Astrocyte of the cerebellum (primary cell): ENCODE measurements around the gene WWC2.

Experiments
- DNase-seq: peaks from one replicate; pipeline ENCODE4 v3.0.0-alpha.2; 2011; ENCODE audit warnings: low read depth
- H3K4me3 ChIP-seq: 2 replicates; pipeline ENCODE4 v1.5.1; 2011; ENCODE audit warnings: mild to moderate bottlenecking, low read depth, low read length, moderate library complexity
- in situ Hi-C: cut with HindIII; loops from 2 replicates; pipeline ENCODE4 v1.10.0; 2017; ENCODE audit warnings: low sequenced_read_pairs
- TF ChIP-seq, protein P1 (sequence below): IDR thresholded peaks from 2 replicates; pipeline ENCODE4 v1.5.1; 2012; ENCODE audit warnings: low read length, low read depth, moderate library complexity, mild to moderate bottlenecking; ENCODE audit errors: missing control alignments

WWC2 gene

GRCh38 chr4:183252959-183253358 lies 153.9 kb downstream of the WWC2 start:
- in situ Hi-C loops, result no loop called here
- H3K4me3 ChIP-seq, result no peak overlapping the region
- DNase-seq, result no peak
- TF ChIP-seq, protein P1, sequence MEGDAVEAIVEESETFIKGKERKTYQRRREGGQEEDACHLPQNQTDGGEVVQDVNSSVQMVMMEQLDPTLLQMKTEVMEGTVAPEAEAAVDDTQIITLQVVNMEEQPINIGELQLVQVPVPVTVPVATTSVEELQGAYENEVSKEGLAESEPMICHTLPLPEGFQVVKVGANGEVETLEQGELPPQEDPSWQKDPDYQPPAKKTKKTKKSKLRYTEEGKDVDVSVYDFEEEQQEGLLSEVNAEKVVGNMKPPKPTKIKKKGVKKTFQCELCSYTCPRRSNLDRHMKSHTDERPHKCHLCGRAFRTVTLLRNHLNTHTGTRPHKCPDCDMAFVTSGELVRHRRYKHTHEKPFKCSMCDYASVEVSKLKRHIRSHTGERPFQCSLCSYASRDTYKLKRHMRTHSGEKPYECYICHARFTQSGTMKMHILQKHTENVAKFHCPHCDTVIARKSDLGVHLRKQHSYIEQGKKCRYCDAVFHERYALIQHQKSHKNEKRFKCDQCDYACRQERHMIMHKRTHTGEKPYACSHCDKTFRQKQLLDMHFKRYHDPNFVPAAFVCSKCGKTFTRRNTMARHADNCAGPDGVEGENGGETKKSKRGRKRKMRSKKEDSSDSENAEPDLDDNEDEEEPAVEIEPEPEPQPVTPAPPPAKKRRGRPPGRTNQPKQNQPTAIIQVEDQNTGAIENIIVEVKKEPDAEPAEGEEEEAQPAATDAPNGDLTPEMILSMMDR, result no peak

DNA sequence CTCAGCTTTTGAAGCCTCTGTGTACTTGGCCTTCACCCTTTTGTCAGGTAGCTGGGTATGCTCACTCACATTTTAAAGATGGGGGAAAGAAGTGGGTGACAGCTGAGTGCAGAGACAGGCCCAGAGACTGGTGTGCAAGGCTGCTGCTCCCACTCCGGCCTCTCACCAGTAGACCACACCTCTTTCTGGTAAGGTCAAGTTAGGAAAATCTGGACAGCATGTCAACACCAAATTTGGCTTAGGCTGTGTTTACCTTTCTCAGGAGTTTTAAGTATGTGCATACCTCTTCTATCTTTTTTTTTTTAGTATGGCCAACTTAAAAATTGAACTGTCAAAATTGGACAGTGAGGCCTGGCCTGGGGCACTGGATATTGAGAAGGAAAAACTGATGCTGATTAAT lies 154.4 kb downstream of the WWC2 start:
- DNase-seq, result no peak
- H3K4me3 ChIP-seq, result no peak overlapping the region
- in situ Hi-C loops, result no loop called here
- TF ChIP-seq, protein P1, result no peak

GRCh38 chr4:183254162-183254561 lies 155.1 kb downstream of the WWC2 start:
- H3K4me3 ChIP-seq, result no peak overlapping the region
- TF ChIP-seq, protein P1, result no peak
- no peak for DNase-seq
- in situ Hi-C loops, result no loop called here

GRCh38 chr4:183255487-183255886 lies 156.4 kb downstream of the WWC2 start:
- in situ Hi-C loops, result no loop called here
- no peak overlapping the region for H3K4me3 ChIP-seq
- TF ChIP-seq, protein P1, result no peak
- DNase-seq, result no peak

GRCh38 chr4:183256343-183256742 lies 157.3 kb downstream of the WWC2 start:
- in situ Hi-C loops, result no loop called here
- TF ChIP-seq, protein P1, result no peak
- H3K4me3 ChIP-seq, result no peak overlapping the region
- DNase-seq, result no peak

GRCh38 chr4:183256756-183257385 lies 157.8 kb downstream of the WWC2 start:
- in situ Hi-C loops, result no loop called here
- no peak for DNase-seq
- no peak overlapping the region for H3K4me3 ChIP-seq
- TF ChIP-seq, protein P1, result peak; percentile 84

- no peak overlapping the region for H3K4me3 ChIP-seq
- in situ Hi-C loops, result no loop called here
- TF ChIP-seq, protein P1, result no peak
- DNase-seq, result no peak
Observed at GRCh38 chr4:183257808-183258207, 158.8 kb downstream of the WWC2 start.
